HEK293T (cell line): ENCODE results near the gene PLLP.

ENCODE experiments used
- CTCF ChIA-PET: fragments of 350-600 bp; formaldehyde crosslinking; extraction: SDS; loops from one replicate; lab custom pipeline; 2021; ENCODE audit warnings: antibody characterized with exemption, inconsistent platforms; lab: Yijun Ruan, JAX
- POLR2A ChIA-PET: fragments of 350-600 bp; formaldehyde crosslinking; extraction: SDS; loops from one replicate; lab custom pipeline; 2020; ENCODE audit warnings: antibody characterized with exemption, inconsistent platforms; lab: Yijun Ruan, JAX
- DNase-seq: peaks from one replicate; pipeline ENCODE4 v3.0.0; 2012; ENCODE audit warnings: mixed read lengths; ENCODE audit errors: extremely low spot score
- ARNT ChIP-seq: fragments of 450-650 bp; IDR thresholded peaks from 2 replicates; pipeline ENCODE4 v1.6.1; 2017; ENCODE audit warnings: mild to moderate bottlenecking
- BHLHE40 ChIP-seq: fragments of 450-650 bp; IDR thresholded peaks from 2 replicates; pipeline ENCODE4 v1.6.1; 2016; ENCODE audit warnings: mild to moderate bottlenecking, moderate library complexity, borderline replicate concordance
- CTBP1 ChIP-seq: fragments of 450-650 bp; IDR thresholded peaks from 2 replicates; pipeline ENCODE4 v1.6.1; 2016; ENCODE audit warnings: borderline replicate concordance
- ELF4 ChIP-seq: fragments of 450-650 bp; IDR thresholded peaks from 2 replicates; pipeline ENCODE4 v1.6.1; 2017; ENCODE audit warnings: antibody characterized with exemption
- FOXA1 ChIP-seq: fragments of 450-650 bp; IDR thresholded peaks from 2 replicates; pipeline ENCODE4 v1.6.1; 2016; ENCODE audit warnings: mild to moderate bottlenecking
- FOXK2 ChIP-seq: fragments of 450-650 bp; IDR thresholded peaks from 2 replicates; pipeline ENCODE4 v1.6.1; 2016; ENCODE audit warnings: mild to moderate bottlenecking
- FOXM1 ChIP-seq: fragments of 450-650 bp; IDR thresholded peaks from 2 replicates; pipeline ENCODE4 v1.6.1; 2017; ENCODE audit warnings: mild to moderate bottlenecking, borderline replicate concordance
- HDGF ChIP-seq: fragments of 450-650 bp; IDR thresholded peaks from 2 replicates; pipeline ENCODE4 v1.6.1; 2017; ENCODE audit warnings: antibody characterized with exemption, borderline replicate concordance
- L3MBTL2 ChIP-seq: fragments of 450-650 bp; conservative IDR thresholded peaks from 2 replicates; pipeline ENCODE4 v1.6.1; 2016; ENCODE audit warnings: mild to moderate bottlenecking
- LEF1 ChIP-seq: fragments of 450-650 bp; IDR thresholded peaks from 2 replicates; pipeline ENCODE4 v1.6.1; 2017; ENCODE audit warnings: mild to moderate bottlenecking, borderline replicate concordance
- NFRKB ChIP-seq: fragments of 450-650 bp; IDR thresholded peaks from 2 replicates; pipeline ENCODE4 v1.6.1; 2016; ENCODE audit warnings: mild to moderate bottlenecking, moderate library complexity
- SP1 ChIP-seq: fragments of 450-650 bp; IDR thresholded peaks from 2 replicates; pipeline ENCODE4 v1.6.1; 2017
- SUZ12 ChIP-seq: fragments of 450-650 bp; IDR thresholded peaks from 2 replicates; pipeline ENCODE4 v1.6.1; 2016; ENCODE audit warnings: mild to moderate bottlenecking
- TARDBP ChIP-seq: fragments of 450-650 bp; IDR thresholded peaks from 2 replicates; pipeline ENCODE4 v1.6.1; 2016
- ZNF384 ChIP-seq: fragments of 450-650 bp; IDR thresholded peaks from 2 replicates; pipeline ENCODE4 v1.6.1; 2016
- TF ChIP-seq, protein P1 (sequence below): fragments of 450-650 bp; IDR thresholded peaks from 2 replicates; pipeline ENCODE4 v1.6.1; 2016

PLLP gene

DNA sequence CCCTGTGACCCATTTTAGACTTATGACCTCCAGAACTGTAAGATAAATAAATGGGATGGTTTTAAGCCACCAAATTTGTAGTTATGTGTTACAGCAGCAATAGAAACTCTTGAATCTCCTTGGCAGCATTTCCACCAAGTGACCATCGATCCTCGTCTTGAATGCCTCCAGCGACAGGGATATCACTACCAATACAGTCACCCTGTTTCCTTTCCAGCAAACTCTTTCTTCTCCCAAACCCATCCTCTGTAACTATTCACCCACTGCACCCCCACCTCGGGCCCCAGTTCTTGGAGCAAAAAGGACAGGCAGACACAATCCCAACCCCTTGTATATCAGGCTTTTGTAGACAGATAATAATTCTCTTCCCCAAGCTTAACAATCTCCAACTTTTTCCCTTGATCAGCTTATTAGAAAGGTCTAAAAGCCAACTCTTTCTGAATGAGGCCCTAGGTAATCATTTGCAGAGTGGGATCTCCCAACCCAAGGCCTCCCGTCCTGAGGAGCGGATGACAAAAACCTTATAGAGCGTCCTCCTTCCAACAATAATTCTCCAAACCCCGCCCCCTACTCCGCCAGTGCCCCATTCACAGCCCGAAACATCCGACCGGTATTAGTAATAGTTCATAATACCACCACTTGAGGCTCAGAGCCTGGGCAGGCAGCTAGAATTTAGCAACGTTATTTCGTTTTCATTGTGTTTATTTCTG lies 14.7 kb upstream of the PLLP start:
- ChIA-PET CTCF (interaction anchor here (1.1 to 5.3 kb wide), 2 partner anchors 19 to 118 kb away, joined by 3 to 71 read pairs; no protein-coding TSS in a partner anchor), POLR2A (interaction anchor here (1.6 to 2.1 kb wide), 2 partner anchors 54 to 148 kb away, joined by 5 to 8 read pairs; partner anchors contain the start of genes ARL2BP, CIAPIN1 and COQ9)
- TF ChIP-seq FOXK2 = no peak
- TF ChIP-seq CTBP1 = no peak
- TF ChIP-seq SP1 = no peak
- no peak for TF ChIP-seq HDGF
- TF ChIP-seq LEF1 = no peak
- no peak for TF ChIP-seq ZNF384
- TF ChIP-seq TARDBP = no peak
- TF ChIP-seq ARNT = no peak
- no peak for TF ChIP-seq BHLHE40
- TF ChIP-seq L3MBTL2 = no peak
- TF ChIP-seq NFRKB = no peak
- no peak for TF ChIP-seq ELF4
- DNase-seq = peak; percentile 58

DNA sequence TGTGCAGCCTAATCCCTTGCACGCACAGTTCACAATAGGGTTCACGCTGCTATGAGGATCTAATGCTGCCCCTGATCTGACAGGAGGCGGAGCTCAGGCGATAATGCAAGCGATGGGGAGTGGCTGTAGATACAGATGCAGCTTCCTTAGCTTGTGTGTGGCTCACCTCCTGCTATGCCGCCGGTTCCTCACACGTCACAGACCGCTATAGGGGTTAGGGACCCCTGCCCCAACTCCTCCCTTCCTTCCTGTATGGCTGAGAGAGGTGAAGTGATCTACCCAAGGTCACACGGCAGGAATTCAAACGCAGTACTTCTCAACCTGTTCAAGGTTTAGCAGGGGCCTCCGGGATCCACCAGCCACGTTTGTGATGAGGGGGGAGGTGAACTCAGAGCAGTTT lies 13.4 kb upstream of the PLLP start:
- no peak for TF ChIP-seq ARNT
- no peak for TF ChIP-seq SUZ12
- no peak for TF ChIP-seq L3MBTL2
- TF ChIP-seq ZNF384 = no peak
- TF ChIP-seq HDGF = no peak
- no peak for TF ChIP-seq NFRKB
- TF ChIP-seq BHLHE40 = no peak
- no peak for TF ChIP-seq FOXM1
- no peak for TF ChIP-seq SP1
- TF ChIP-seq LEF1 = no peak
- CTCF ChIA-PET = no interaction called here
- DNase-seq = no peak
- POLR2A ChIA-PET = no interaction called here

DNA sequence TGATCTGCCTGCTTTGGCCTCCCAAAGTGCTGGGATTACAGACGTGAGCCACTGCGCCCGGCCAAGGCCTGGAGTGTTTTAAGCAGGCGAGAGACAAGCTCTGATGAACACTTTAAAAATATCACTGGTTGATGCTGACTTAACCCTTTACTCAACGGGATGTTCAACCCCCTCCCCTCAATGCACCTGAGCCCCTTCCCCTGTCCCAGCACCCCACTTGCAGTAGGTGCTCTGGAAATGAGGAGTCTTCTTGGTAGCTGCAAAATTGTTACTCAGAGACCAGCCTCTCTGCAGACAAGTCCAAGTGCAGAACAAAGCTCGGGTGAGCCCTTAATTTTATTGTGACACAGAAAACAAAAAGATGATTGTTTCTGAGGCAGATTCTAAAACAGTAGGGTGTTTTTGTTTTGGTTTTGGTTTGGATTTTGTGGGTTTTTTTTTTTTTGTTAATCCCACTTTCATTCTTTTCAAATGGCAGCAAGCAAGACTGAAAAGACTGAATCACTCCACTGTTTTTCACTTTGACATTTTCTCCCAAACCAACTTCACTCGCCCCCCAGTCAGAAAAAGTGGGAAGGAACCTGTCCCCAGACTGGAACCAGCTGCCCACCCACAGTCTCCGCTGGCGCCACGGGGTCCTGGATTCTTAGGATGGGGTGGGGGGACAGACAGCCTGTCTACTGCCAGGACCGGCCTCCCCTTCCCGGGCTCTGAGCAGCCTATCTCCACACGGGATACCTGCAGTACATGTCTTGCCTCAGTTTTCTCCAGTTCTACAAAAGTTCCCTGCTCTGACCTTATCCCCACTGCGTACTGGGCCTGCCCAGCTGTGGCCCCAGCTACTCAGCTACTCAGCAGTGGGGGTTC lies 5.2 kb upstream of the PLLP start:
- POLR2A ChIA-PET = no interaction called here
- CTCF ChIA-PET = no interaction called here
- TF ChIP-seq FOXA1 = no peak
- TF ChIP-seq SP1 = no peak
- no peak for TF ChIP-seq FOXM1
- TF ChIP-seq L3MBTL2 = no peak
- TF ChIP-seq FOXK2 = no peak
- no peak for TF ChIP-seq NFRKB
- no peak for TF ChIP-seq CTBP1
- TF ChIP-seq ELF4 = no peak
- TF ChIP-seq SUZ12 = no peak
- TF ChIP-seq ZNF384 = no peak
- no peak for TF ChIP-seq BHLHE40
- TF ChIP-seq ARNT = no peak
- TF ChIP-seq, protein P1, sequence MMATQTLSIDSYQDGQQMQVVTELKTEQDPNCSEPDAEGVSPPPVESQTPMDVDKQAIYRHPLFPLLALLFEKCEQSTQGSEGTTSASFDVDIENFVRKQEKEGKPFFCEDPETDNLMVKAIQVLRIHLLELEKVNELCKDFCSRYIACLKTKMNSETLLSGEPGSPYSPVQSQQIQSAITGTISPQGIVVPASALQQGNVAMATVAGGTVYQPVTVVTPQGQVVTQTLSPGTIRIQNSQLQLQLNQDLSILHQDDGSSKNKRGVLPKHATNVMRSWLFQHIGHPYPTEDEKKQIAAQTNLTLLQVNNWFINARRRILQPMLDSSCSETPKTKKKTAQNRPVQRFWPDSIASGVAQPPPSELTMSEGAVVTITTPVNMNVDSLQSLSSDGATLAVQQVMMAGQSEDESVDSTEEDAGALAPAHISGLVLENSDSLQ = no peak
- no peak for TF ChIP-seq TARDBP
- DNase-seq = no peak

DNA sequence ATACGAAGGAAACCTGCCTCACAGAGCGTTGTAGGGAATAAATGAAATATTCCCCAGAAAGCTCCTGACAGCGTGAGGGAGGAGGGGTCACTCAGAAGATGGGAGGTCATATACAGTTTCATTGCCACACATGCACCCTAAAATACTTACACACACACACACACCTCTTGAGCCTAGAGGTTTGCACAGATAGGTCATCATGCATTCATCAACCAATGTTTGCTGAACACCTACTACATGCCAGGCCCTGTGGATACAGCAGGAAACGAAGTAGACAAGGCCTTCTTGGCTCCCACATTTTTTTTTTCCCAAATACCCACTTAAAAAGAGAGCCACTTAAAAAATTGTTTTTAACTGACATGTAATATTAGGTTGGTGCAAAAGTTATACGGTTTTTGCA lies 907 bp upstream of the PLLP start:
- DNase-seq = no peak
- CTCF ChIA-PET = interaction anchor here (1.2 kb wide), 1 partner anchor 10 kb away, joined by 3 read pairs; no protein-coding TSS in a partner anchor
- POLR2A ChIA-PET = no interaction called here
- TF ChIP-seq ELF4 (no peak), LEF1 (no peak), ZNF384 (no peak), FOXM1 (no peak), SP1 (no peak), L3MBTL2 (no peak), TARDBP (no peak), ARNT (no peak), CTBP1 (no peak), FOXA1 (no peak), SUZ12 (no peak), BHLHE40 (no peak), FOXK2 (no peak), NFRKB (no peak), HDGF (no peak)
- TF ChIP-seq, protein P1 = no peak

DNA sequence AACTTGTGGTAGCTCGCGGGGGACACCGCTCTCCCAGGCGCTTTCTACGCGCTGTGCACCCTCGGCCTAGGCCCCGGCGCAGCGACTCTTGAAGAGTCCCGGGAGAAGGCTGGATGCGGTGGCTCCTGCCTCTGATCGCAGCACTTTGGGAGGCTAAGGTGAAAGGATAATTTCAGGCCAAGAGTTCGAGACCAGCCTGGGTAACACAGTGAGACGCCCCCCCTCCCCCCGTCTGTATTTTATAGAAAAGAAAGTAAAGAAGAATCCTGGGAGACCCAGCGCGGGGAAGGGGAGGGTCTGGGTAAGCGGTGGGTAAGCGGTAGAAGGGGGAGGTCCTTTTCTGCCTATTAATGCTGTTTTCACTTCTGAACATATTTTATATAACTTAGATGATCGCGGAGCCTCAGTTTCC lies 486 bp upstream of the PLLP start:
- TF ChIP-seq SP1 (no peak), HDGF (no peak), L3MBTL2 (no peak)
- TF ChIP-seq, protein P1 = no peak
- no peak for DNase-seq
- CTCF ChIA-PET = interaction anchor here (1.2 kb wide), 1 partner anchor 10 kb away, joined by 3 read pairs; no protein-coding TSS in a partner anchor
- POLR2A ChIA-PET = no interaction called here
